IMR-90 (cell line): ENCODE measurements around the gene PLOD3. TPM values are rescaled to one million over a fixed set of nuclear protein-coding genes. Genes with fewer than 3 reads are reported as not detected.

Experiments used
- ATAC-seq: fragments of 200-7000 bp; cut with Tn5 transposase; 2 replicates; pipeline ENCODE4 v1.9.1; 2020; ENCODE audit warnings: low read depth, mild to moderate bottlenecking, moderate library complexity
- BruUV-seq: library from RNA; stranded (reverse); fragments of 400-500 nt; replicated peaks from 2 replicates; lab custom pipeline; 2021; lab: Mats Ljungman, UMichigan
- CTCF ChIA-PET: fragments of 300-600 bp; formaldehyde crosslinking; extraction: SDS; loops from one replicate; lab custom pipeline; 2021; ENCODE audit warnings: antibody characterized with exemption; lab: Yijun Ruan, JAX
- POLR2A ChIA-PET: fragments of 300-600 bp; sonication (Branson Sonifier 250); formaldehyde crosslinking; loops from one replicate; lab custom pipeline; 2022; ENCODE audit warnings: antibody characterized with exemption; ENCODE audit not compliant: unreplicated experiment; lab: Charles Lee
- DNase-seq: peaks from one replicate; pipeline ENCODE4 v3.0.0; 2013
- H2AFZ ChIP-seq: replicated peaks from 2 replicates; pipeline ENCODE3; 2013; ENCODE audit warnings: low read length, mild to moderate bottlenecking; ENCODE audit not compliant: poor library complexity
- H2AK5ac ChIP-seq: 2 replicates; pipeline ENCODE4 v1.6.1; 2013; ENCODE audit warnings: low read depth, low read length, inconsistent platforms
- H2AK9ac ChIP-seq: replicated peaks from 2 replicates; pipeline ENCODE3; 2013; ENCODE audit warnings: mild to moderate bottlenecking, low read depth, low read length, moderate library complexity; ENCODE audit not compliant: poor library complexity
- H2BK120ac ChIP-seq: 2 replicates; pipeline ENCODE4 v1.6.1; 2013; ENCODE audit warnings: low read depth, low read length, inconsistent platforms
- H2BK15ac ChIP-seq: 3 replicates; pipeline ENCODE4 v1.6.1; 2013; ENCODE audit warnings: low read depth, low read length, inconsistent platforms
- H2BK20ac ChIP-seq: 2 replicates; pipeline ENCODE4 v1.6.1; 2013; ENCODE audit warnings: low read depth, mild to moderate bottlenecking, inconsistent platforms, low read length, moderate library complexity
- H2BK5ac ChIP-seq: 2 replicates; pipeline ENCODE4 v1.6.1; 2013; ENCODE audit warnings: mild to moderate bottlenecking, low read depth, low read length, inconsistent platforms; ENCODE audit not compliant: poor library complexity, severe bottlenecking
- H3K14ac ChIP-seq: replicated peaks from 2 replicates; pipeline ENCODE4 v1.6.1; 2013; ENCODE audit warnings: low read depth, low read length, inconsistent platforms
- H3K18ac ChIP-seq: 2 replicates; pipeline ENCODE4 v1.6.1; 2013; ENCODE audit warnings: low read depth, low read length, control low read depth
- H3K23ac ChIP-seq: 2 replicates; pipeline ENCODE4 v1.6.1; 2013; ENCODE audit warnings: low read depth, low read length, inconsistent platforms
- H3K27ac ChIP-seq: 2 replicates; pipeline ENCODE4 v1.5.1; 2013; ENCODE audit warnings: mild to moderate bottlenecking, control low read depth, low read length; ENCODE audit not compliant: insufficient read depth
- H3K27me3 ChIP-seq: 2 replicates; pipeline ENCODE4 v1.6.1; 2013; ENCODE audit warnings: low read length; ENCODE audit not compliant: control insufficient read depth, insufficient read depth
- H3K36me3 ChIP-seq: 2 replicates; pipeline ENCODE4 v1.6.1; 2013; ENCODE audit warnings: low read length, mixed read lengths; ENCODE audit not compliant: control insufficient read depth, insufficient read depth
- H3K4ac ChIP-seq: 2 replicates; pipeline ENCODE4 v1.6.1; 2013; ENCODE audit warnings: low read depth, low read length, inconsistent platforms
- H3K4me1 ChIP-seq: 2 replicates; pipeline ENCODE4 v1.6.1; 2013; ENCODE audit warnings: low read length, mixed read lengths; ENCODE audit not compliant: control insufficient read depth, insufficient read depth
- H3K4me2 ChIP-seq: 2 replicates; pipeline ENCODE4 v1.6.1; 2013; ENCODE audit warnings: low read depth, mild to moderate bottlenecking, control low read depth, low read length, moderate library complexity
- H3K4me3 ChIP-seq: 2 replicates; pipeline ENCODE4 v1.5.1; 2013; ENCODE audit warnings: low read depth, mild to moderate bottlenecking, control low read depth, low read length, moderate library complexity; ENCODE audit not compliant: insufficient read depth
- H3K56ac ChIP-seq: 2 replicates; pipeline ENCODE4 v1.6.1; 2013; ENCODE audit warnings: low read length, inconsistent platforms; ENCODE audit not compliant: insufficient read depth; ENCODE audit errors: extremely low read depth
- H3K79me1 ChIP-seq, 2 experiments: 2 replicates each; pipeline ENCODE4 v1.6.1; 2013; ENCODE audit warnings: low read length in 2 of 2, inconsistent platforms in 1 of 2, low read depth in 1 of 2
- H3K9ac ChIP-seq: 2 replicates; pipeline ENCODE4 v1.6.1; 2013; ENCODE audit warnings: low read depth, low read length, control low read depth
- H3K9me1 ChIP-seq: 2 replicates; pipeline ENCODE4 v1.6.1; 2013; ENCODE audit warnings: low read length, inconsistent platforms; ENCODE audit not compliant: insufficient read depth
- H3K9me3 ChIP-seq: 2 replicates; pipeline ENCODE4 v1.6.1; 2013; ENCODE audit warnings: low read length; ENCODE audit not compliant: control insufficient read depth, insufficient read depth
- H4K20me1 ChIP-seq: 2 replicates; pipeline ENCODE4 v1.6.1; 2013; ENCODE audit warnings: low read length, inconsistent platforms; ENCODE audit not compliant: insufficient read depth
- H4K5ac ChIP-seq: 2 replicates; pipeline ENCODE4 v1.6.1; 2013; ENCODE audit warnings: mild to moderate bottlenecking, low read depth, low read length, control low read depth
- H4K8ac ChIP-seq, 2 experiments: 2 replicates each; pipeline ENCODE4 v1.6.1; 2013; ENCODE audit warnings: low read depth in 2 of 2, low read length in 2 of 2, control low read depth in 1 of 2, inconsistent platforms in 1 of 2
- H4K91ac ChIP-seq: 2 replicates; pipeline ENCODE4 v1.6.1; 2013; ENCODE audit warnings: low read depth, low read length, inconsistent platforms; ENCODE audit not compliant: insufficient read depth
- BHLHE40 ChIP-seq: fragments of 150-350 bp; IDR thresholded peaks from 2 replicates; pipeline ENCODE4 v1.6.1; 2016; ENCODE audit warnings: mild to moderate bottlenecking, low read depth, low read length
- CEBPB ChIP-seq: IDR thresholded peaks from 2 replicates; pipeline ENCODE4 v1.6.1; 2012; ENCODE audit warnings: low read depth, low read length, improper control_type of control experiment
- CTCF ChIP-seq: conservative IDR thresholded peaks from 2 replicates; pipeline ENCODE4 v1.5.1; 2012; ENCODE audit warnings: mild to moderate bottlenecking, low read depth, low read length, improper control_type of control experiment
- ELK1 ChIP-seq: fragments of 150-350 bp; IDR thresholded peaks from 2 replicates; pipeline ENCODE4 v1.6.1; 2016; ENCODE audit warnings: low read depth, mild to moderate bottlenecking, low read length, moderate library complexity, borderline replicate concordance
- FOS ChIP-seq: fragments of 150-350 bp; IDR thresholded peaks from 2 replicates; pipeline ENCODE4 v1.6.1; 2016; ENCODE audit warnings: low read depth, low read length
- MAFK ChIP-seq: IDR thresholded peaks from 2 replicates; pipeline ENCODE4 v1.6.1; 2012; ENCODE audit warnings: low read depth, low read length, improper control_type of control experiment
- MAZ ChIP-seq: IDR thresholded peaks from 2 replicates; pipeline ENCODE4 v1.6.1; 2012; ENCODE audit warnings: low read depth, mild to moderate bottlenecking, low read length, improper control_type of control experiment, moderate library complexity, borderline replicate concordance
- NFE2L2 ChIP-seq: fragments of 150-350 bp; IDR thresholded peaks from 2 replicates; pipeline ENCODE4 v1.6.1; 2016; ENCODE audit warnings: low read depth, mild to moderate bottlenecking, low read length
- POLR2A ChIP-seq: IDR thresholded peaks from 2 replicates; pipeline ENCODE4 v1.6.1; 2012; ENCODE audit warnings: mild to moderate bottlenecking, low read depth, low read length
- RCOR1 ChIP-seq: IDR thresholded peaks from 2 replicates; pipeline ENCODE4 v1.6.1; 2012; ENCODE audit warnings: mild to moderate bottlenecking, low read length, improper control_type of control experiment; ENCODE audit not compliant: insufficient replicate concordance
- RFX5 ChIP-seq: IDR thresholded peaks from 2 replicates; pipeline ENCODE4 v1.8.0; 2012; ENCODE audit warnings: low read depth, mild to moderate bottlenecking, low read length, moderate library complexity
- SMC3 ChIP-seq: fragments of 150-350 bp; IDR thresholded peaks from 2 replicates; pipeline ENCODE4 v1.6.1; 2016; ENCODE audit warnings: low read depth, mild to moderate bottlenecking, antibody characterized with exemption, low read length, moderate library complexity
- USF2 ChIP-seq: fragments of 150-350 bp; IDR thresholded peaks from 2 replicates; pipeline ENCODE4 v1.6.1; 2017; ENCODE audit warnings: mild to moderate bottlenecking, antibody characterized with exemption, low read length, low read depth
- WGBS, 2 experiments: methylation state at CpG; one replicate each; pipeline versions ENCODE4 v1.1.5 to v1.1.7; 2013; ENCODE audit warnings: missing lambda C conversion rate in 2 of 2; ENCODE audit not compliant: insufficient read length in 1 of 2; ENCODE audit errors: extremely low coverage in 2 of 2; 5-methylcytosine and 5-hydroxymethylcytosine counted together
- dilution Hi-C: fragments of 300-500 bp; cut with HindIII; formaldehyde crosslinking; loops from one replicate; pipeline ENCODE4 v1.14.3; 2018; ENCODE audit warnings: low sequenced_read_pairs; ENCODE audit not compliant: unreplicated experiment
- in situ Hi-C: fragments of 300-500 bp; cut with MboI; formaldehyde crosslinking; loops from 3 replicates; pipeline ENCODE4 v1.14.3; 2019; ENCODE audit warnings: low sequenced_read_pairs, inconsistent platforms, mixed read lengths
- intact Hi-C: fragments of 100-400 bp; cut with micrococcal nuclease; formaldehyde crosslinking; loops from 2 replicates; pipeline ENCODE4 v1.10.0; 2022
- polyA plus RNA-seq, 3 experiments: library from polyadenylated mRNA; depleted of rRNA; stranded (reverse); fragments of >200 nt; gene quantifications; 2 replicates each; pipeline ENCODE4 v1.2.3, GENCODE V29; 2012; ENCODE audit warnings: low replicate concordance in 1 of 3
- total RNA-seq: library from RNA; depleted of rRNA; stranded (reverse); fragments of >200 nt; gene quantifications from 2 replicates; pipeline ENCODE4 v1.2.3, GENCODE V29; 2012

PLOD3 gene
- total and polyA plus RNA-seq, 2 of the 4 experiments (the other 2 are of a cell fraction), result 21.7 to 159 TPM

- Histone ChIP-seq H3K9me1 (no peaks in the 10 kb centered on the region), H3K18ac (no peak overlapping the region), H2BK5ac (no peak overlapping the region), H4K91ac (no peak overlapping the region), H3K23ac (no peak overlapping the region), H2BK120ac (no peak overlapping the region), H2BK15ac (no peak overlapping the region), H3K9me3 (no peaks in the 10 kb centered on the region), H2BK20ac (no peak overlapping the region), H4K5ac (no peak overlapping the region), H4K20me1 (no peaks in the 10 kb centered on the region; the same call in 1 of the 2 replicates), H3K27ac (no peak overlapping the region), H3K14ac (no peak overlapping the region), H2AK9ac (peak overlapping the region; percentile 70), H2AK5ac (no peak overlapping the region), H3K36me3 (peaks cover 51% of the 10 kb centered on the region), H3K27me3 (peaks cover under 1% of the 10 kb centered on the region; the same call in 1 of the 2 replicates), H3K4me1 (no peaks in the 10 kb centered on the region), H3K56ac (no peak overlapping the region), H3K4ac (no peak overlapping the region; the same call in 1 of the 2 replicates), H3K79me1 (no peaks in the 10 kb centered on the region; a peak in 1 of 4 replicates), H3K4me3 (no peak overlapping the region), H3K9ac (no peak overlapping the region), H4K8ac (no peak overlapping the region), H2AFZ (peak overlapping the region; percentile 43), H3K4me2 (no peak overlapping the region)
- CTCF ChIA-PET, result interaction anchor here (1.1 kb wide), 1 partner anchor 16 kb away, joined by 3 read pairs; no protein-coding TSS in a partner anchor
- POLR2A ChIA-PET, result no interaction called here
- 93% methylated on average over 3 of the region's 14 CpGs; no CpG with 5 or more reads in 1 of the 2 experiments for WGBS, 2 experiments
- no TSS peak for BruUV-seq
- dilution Hi-C loops, result no loop called here
- ATAC-seq (no peak), DNase-seq (no peak)
- TF ChIP-seq SMC3 (no peak), MAFK (no peak), POLR2A (no peak), ELK1 (no peak), NFE2L2 (no peak), CEBPB (no peak), RCOR1 (no peak), MAZ (no peak), CTCF (no peak), FOS (no peak), USF2 (no peak), RFX5 (no peak), BHLHE40 (no peak)
- intact Hi-C loops, result no loop called here
- in situ Hi-C loops, result no loop called here
Measured at GRCh38 chr7:101208794-101209193, 8.6 kb downstream of the PLOD3 start.
